Hepatocyte (in vitro differentiated cells): ENCODE measurements around the gene COMT. TPM values are rescaled to one million over a fixed set of nuclear protein-coding genes. Genes with fewer than 3 reads are reported as not detected.

Source experiments
- DNase-seq: peaks from one replicate; pipeline ENCODE4 v3.0.0-alpha.2; 2016; ENCODE audit warnings: low spot score
- H2AFZ ChIP-seq: fragments of 200-600 bp; sonication (generic); 2 replicates; pipeline ENCODE4 v1.6.0; 2016; ENCODE audit warnings: antibody characterized with exemption, mild to moderate bottlenecking
- H3K27ac ChIP-seq: fragments of 200-600 bp; sonication (generic); 2 replicates; pipeline ENCODE4 v1.5.1; 2016; ENCODE audit warnings: mild to moderate bottlenecking
- H3K27me3 ChIP-seq: fragments of 200-600 bp; sonication (generic); 2 replicates; pipeline ENCODE4 v1.6.1; 2016
- H3K36me3 ChIP-seq: fragments of 200-600 bp; sonication (generic); replicated peaks from 2 replicates; pipeline ENCODE4 v1.5.1; 2016; ENCODE audit warnings: low read depth; ENCODE audit not compliant: insufficient read depth
- H3K4me1 ChIP-seq: fragments of 200-600 bp; sonication (generic); 2 replicates; pipeline ENCODE4 v1.5.1; 2016; ENCODE audit warnings: mild to moderate bottlenecking, moderate library complexity; ENCODE audit not compliant: insufficient read depth
- H3K4me2 ChIP-seq: fragments of 200-600 bp; sonication (generic); 2 replicates; pipeline ENCODE4 v1.6.0; 2016
- H3K4me3 ChIP-seq: fragments of 200-600 bp; sonication (generic); 2 replicates; pipeline ENCODE4 v1.5.1; 2016; ENCODE audit warnings: mild to moderate bottlenecking
- H3K79me2 ChIP-seq: fragments of 200-600 bp; sonication (generic); 2 replicates; pipeline ENCODE4 v1.6.0; 2017; ENCODE audit warnings: mild to moderate bottlenecking
- H3K9me2 ChIP-seq: fragments of 200-600 bp; sonication (generic); replicated peaks from 2 replicates; pipeline ENCODE4 v1.6.0; 2017; ENCODE audit warnings: mild to moderate bottlenecking; ENCODE audit not compliant: insufficient read depth
- H3K9me3 ChIP-seq: fragments of 200-600 bp; sonication (generic); 2 replicates; pipeline ENCODE4 v1.5.1; 2016; ENCODE audit warnings: low read depth, mild to moderate bottlenecking
- H4K20me1 ChIP-seq: fragments of 200-600 bp; sonication (generic); 2 replicates; pipeline ENCODE4 v1.6.0; 2016; ENCODE audit warnings: mild to moderate bottlenecking; ENCODE audit not compliant: insufficient read depth, poor library complexity, severe bottlenecking
- EZH2 ChIP-seq: fragments of 200-600 bp; sonication (generic); IDR thresholded peaks from 2 replicates; pipeline ENCODE4 v1.6.1; 2016; ENCODE audit warnings: antibody characterized with exemption, mild to moderate bottlenecking, borderline replicate concordance
- EZH2phosphoT487 ChIP-seq: fragments of 200-600 bp; sonication (generic); IDR thresholded peaks from one replicate; pipeline ENCODE4 v1.6.1; 2018; ENCODE audit warnings: antibody characterized with exemption, mild to moderate bottlenecking, low read depth, moderate library complexity; ENCODE audit not compliant: unreplicated experiment, severe bottlenecking
- WGBS: methylation state at CpG from one replicate; pipeline ENCODE4 v1.1.6; 2016; ENCODE audit warnings: low lambda C conversion rate; ENCODE audit errors: missing lambda C conversion rate; 5-methylcytosine and 5-hydroxymethylcytosine counted together
- polyA plus RNA-seq: library from polyadenylated mRNA; unstranded; fragments of >200 nt; fragmentation: Nextera tagmentation; extraction: Ambion mirVana; gene quantifications from 2 replicates; pipeline ENCODE4 v1.2.1, GENCODE V29; 2016
- total RNA-seq: library from RNA; depleted of rRNA; stranded (reverse); fragments of >200 nt; gene quantifications from 2 replicates; pipeline ENCODE4 v1.2.3, GENCODE V29; 2014
- TF ChIP-seq, protein P1 (sequence below): fragments of 200-600 bp; sonication (generic); IDR thresholded peaks from 2 replicates; pipeline ENCODE4 v1.5.1; 2016; ENCODE audit warnings: antibody characterized with exemption, mild to moderate bottlenecking; ENCODE audit not compliant: poor library complexity

COMT gene
- total and polyA plus RNA-seq, 2 experiments from 2014 or later, result 74.5 to 153 TPM

DNA sequence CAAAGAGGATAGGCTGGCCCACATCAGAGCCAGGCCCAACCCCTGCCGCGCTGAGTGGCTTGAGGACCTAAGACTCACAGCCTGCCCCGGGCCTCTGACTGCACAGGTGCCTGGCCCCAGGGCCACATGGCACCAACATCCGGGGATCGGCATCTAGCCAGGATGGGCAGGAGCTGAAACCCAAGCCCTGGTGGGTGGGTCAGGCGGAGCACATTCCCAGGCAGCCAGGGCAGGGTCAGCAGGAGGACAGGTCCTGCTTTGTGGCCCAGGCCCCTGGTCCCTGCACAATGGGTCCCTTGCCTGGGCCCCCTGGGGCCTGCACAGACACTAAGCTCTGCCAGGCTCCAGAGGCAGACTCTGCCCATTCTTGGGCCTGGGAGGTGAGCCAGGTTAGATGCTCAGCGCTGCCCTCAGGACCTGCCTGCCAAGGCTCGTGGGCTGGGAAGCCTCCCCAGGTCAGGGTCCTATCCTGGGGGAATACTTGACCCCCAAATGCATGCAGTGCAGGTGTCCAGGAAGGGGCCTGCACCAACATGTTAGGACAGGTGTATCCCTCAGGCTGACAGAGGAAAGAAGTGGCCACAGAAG, 41.5 kb downstream of the COMT start:
- Histone ChIP-seq H2AFZ (no peak overlapping the region), H3K4me1 (peaks cover 12% of the 10 kb centered on the region), H3K79me2 (peaks cover 13% of the 10 kb centered on the region), H3K4me3 (no peak overlapping the region), H3K9me3 (no peaks in the 10 kb centered on the region), H3K9me2 (no peaks in the 10 kb centered on the region), H4K20me1 (peaks cover 9% of the 10 kb centered on the region), H3K27me3 (no peaks in the 10 kb centered on the region), H3K36me3 (no peaks in the 10 kb centered on the region), H3K4me2 (no peak overlapping the region), H3K27ac (no peak overlapping the region)
- no peak for DNase-seq
- WGBS, result 97% methylated on average over 8 of the region's 8 CpGs
- TF ChIP-seq EZH2phosphoT487, result no peak
- no peak for TF ChIP-seq EZH2
- TF ChIP-seq, protein P1, sequence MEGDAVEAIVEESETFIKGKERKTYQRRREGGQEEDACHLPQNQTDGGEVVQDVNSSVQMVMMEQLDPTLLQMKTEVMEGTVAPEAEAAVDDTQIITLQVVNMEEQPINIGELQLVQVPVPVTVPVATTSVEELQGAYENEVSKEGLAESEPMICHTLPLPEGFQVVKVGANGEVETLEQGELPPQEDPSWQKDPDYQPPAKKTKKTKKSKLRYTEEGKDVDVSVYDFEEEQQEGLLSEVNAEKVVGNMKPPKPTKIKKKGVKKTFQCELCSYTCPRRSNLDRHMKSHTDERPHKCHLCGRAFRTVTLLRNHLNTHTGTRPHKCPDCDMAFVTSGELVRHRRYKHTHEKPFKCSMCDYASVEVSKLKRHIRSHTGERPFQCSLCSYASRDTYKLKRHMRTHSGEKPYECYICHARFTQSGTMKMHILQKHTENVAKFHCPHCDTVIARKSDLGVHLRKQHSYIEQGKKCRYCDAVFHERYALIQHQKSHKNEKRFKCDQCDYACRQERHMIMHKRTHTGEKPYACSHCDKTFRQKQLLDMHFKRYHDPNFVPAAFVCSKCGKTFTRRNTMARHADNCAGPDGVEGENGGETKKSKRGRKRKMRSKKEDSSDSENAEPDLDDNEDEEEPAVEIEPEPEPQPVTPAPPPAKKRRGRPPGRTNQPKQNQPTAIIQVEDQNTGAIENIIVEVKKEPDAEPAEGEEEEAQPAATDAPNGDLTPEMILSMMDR, result no peak

DNA sequence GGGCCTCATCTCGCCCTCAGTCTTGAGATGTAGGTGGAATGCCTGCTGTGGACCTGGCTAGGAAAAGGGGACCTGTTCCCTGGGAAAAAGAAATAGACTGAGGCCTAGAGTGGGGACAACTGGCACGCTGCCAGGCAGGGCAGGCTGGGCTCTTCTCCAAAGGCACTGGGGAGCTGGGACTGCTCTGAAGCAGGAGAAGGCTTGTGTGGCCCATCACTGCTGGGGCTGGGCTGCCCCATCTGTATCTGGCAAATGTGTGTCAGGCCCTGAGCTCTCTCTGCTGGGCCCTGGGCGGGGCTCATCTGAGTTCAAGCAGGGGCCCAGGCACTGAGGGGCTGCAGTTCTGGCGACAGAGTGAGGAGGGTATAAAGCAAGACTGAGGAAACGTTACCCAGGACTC, 42.2 kb downstream of the COMT start:
- Histone ChIP-seq H3K36me3 (no peaks in the 10 kb centered on the region), H2AFZ (no peak overlapping the region), H3K27me3 (no peaks in the 10 kb centered on the region), H3K9me3 (no peaks in the 10 kb centered on the region), H3K9me2 (no peaks in the 10 kb centered on the region), H4K20me1 (peaks cover 9% of the 10 kb centered on the region), H3K79me2 (peaks cover 13% of the 10 kb centered on the region), H3K4me2 (no peak overlapping the region), H3K4me1 (peaks cover 12% of the 10 kb centered on the region), H3K27ac (peak overlapping the region; percentile 62), H3K4me3 (no peak overlapping the region)
- 91% methylated on average over 5 of the region's 5 CpGs for WGBS
- TF ChIP-seq EZH2 (no peak), EZH2phosphoT487 (no peak)
- TF ChIP-seq, protein P1, result no peak
- no peak for DNase-seq

DNA sequence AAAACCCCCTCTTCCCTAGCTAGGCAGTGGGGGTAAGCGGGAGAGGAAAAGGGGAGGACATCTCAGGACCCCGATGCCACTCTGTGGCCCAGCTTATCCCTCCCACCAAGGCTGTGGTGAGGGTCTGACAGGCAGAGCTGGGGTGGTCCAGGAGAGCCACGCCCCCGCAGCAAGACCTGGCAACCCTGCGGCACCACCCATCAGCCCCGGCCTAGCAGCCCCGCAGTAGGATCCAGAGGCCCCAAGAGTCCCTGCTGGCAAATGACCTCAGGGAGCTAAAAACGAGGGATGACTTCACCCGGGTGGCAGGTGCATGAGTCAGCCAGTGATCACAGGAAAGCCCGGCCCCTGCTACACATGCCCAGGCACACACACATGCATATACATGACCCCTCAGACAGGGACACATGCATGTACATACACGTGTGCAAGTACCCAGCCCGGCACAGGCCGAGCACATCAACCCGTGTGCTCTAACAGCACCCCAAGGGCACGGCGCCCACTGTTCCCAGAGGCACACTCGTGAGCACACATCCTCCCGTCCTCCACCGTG, 42.7 kb downstream of the COMT start:
- no peak overlapping the region for H3K4me2 ChIP-seq
- H3K79me2 ChIP-seq, result peaks cover 13% of the 10 kb centered on the region
- no peaks in the 10 kb centered on the region for H3K9me3 ChIP-seq
- no peaks in the 10 kb centered on the region for H3K27me3 ChIP-seq
- peaks cover 12% of the 10 kb centered on the region for H3K4me1 ChIP-seq
- H3K4me3 ChIP-seq, result no peak overlapping the region
- WGBS, result 82% methylated on average over 19 of the region's 19 CpGs
- TF ChIP-seq EZH2phosphoT487, result no peak
- H2AFZ ChIP-seq, result no peak overlapping the region
- DNase-seq, result peak; percentile 70
- H3K9me2 ChIP-seq, result no peaks in the 10 kb centered on the region
- H3K36me3 ChIP-seq, result no peaks in the 10 kb centered on the region
- peak overlapping the region; percentile 62 for H3K27ac ChIP-seq
- peaks cover 9% of the 10 kb centered on the region for H4K20me1 ChIP-seq

DNA sequence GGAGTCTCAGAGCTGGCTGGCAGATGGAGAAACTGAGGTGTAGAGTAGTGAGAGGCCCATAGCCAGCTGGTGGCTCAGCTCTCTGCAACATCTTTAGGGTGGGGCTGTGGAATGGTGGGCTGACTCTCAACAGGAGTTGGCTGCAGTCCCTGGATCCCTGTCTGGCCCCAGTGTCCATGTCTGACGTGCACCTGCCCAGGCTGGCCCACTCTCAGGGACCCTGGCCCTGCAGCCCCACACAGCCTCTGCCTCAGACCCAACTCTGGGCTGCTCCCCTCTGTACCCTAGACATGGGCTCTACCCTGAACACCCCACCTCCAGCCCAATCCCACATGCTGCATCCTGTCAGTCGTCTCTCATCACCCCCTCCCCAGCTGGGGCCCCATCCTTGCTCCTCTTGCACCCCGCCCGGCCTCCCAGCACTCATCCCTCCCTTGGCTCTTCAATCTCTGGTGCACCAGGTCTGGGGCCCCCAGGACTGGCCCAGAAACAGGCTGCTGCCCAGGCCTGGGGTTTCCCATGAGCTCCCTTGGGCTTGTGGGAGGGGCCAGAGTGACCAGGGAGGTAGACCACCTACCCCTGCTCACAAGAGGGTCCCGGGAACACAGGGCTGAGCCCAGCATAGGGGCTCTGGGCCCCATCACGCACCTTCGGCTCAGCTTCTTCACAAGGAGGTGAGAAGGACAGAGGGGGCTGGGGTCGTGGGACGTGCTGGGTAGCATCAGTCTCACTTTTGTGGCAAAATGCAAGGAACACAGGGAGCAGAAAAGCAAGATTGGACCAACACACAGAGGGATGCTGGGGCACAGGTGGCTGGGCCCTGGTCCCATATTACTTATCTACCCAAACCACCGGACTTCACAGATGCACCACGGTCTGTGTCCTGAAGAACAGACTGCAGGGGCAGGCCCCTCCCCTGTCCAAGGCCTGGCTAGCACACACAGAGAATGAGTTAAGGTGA, 43.6 kb downstream of the COMT start:
- no peaks in the 10 kb centered on the region for H3K27me3 ChIP-seq
- peaks cover 12% of the 10 kb centered on the region for H3K4me1 ChIP-seq
- no peak for TF ChIP-seq EZH2
- TF ChIP-seq, protein P1, result no peak
- no peak for TF ChIP-seq EZH2phosphoT487
- H3K9me3 ChIP-seq, result no peaks in the 10 kb centered on the region
- H3K79me2 ChIP-seq, result peaks cover 13% of the 10 kb centered on the region
- H4K20me1 ChIP-seq, result peaks cover 9% of the 10 kb centered on the region
- DNase-seq, result no peak
- no peaks in the 10 kb centered on the region for H3K9me2 ChIP-seq
- H2AFZ ChIP-seq, result no peak overlapping the region
- H3K4me3 ChIP-seq, result no peak overlapping the region
- 97% methylated on average over 11 of the region's 11 CpGs for WGBS
- peak overlapping the region; percentile 95 for H3K4me2 ChIP-seq
- no peak overlapping the region for H3K27ac ChIP-seq
- H3K36me3 ChIP-seq, result no peaks in the 10 kb centered on the region
